Astrocyte (in vitro differentiated cells and primary cell): Measurements from ENCODE around the gene PSMB1. TPM values are rescaled to one million over a fixed set of nuclear protein-coding genes. Genes with fewer than 3 reads are reported as not detected.

ENCODE experiments used
- DNase-seq: peaks from one replicate; pipeline ENCODE4 v3.0.0-alpha.2; 2010; ENCODE audit warnings: low read depth
- FAIRE-seq: peaks from 2 replicates; lab custom pipeline; 2011; peaks lifted over from hg19 to GRCh38; lab: Jason Lieb, UNC
- H2AFZ ChIP-seq: 2 replicates; pipeline ENCODE4 v1.6.0; 2012; ENCODE audit warnings: low read depth, low read length, inconsistent platforms
- H3K27ac ChIP-seq: 2 replicates; pipeline ENCODE4 v1.5.1; 2011; ENCODE audit warnings: low read depth, low read length, inconsistent platforms
- H3K27me3 ChIP-seq: 2 replicates; pipeline ENCODE4 v1.6.0; 2011; ENCODE audit warnings: low read length, inconsistent platforms; ENCODE audit not compliant: insufficient read depth
- H3K36me3 ChIP-seq: 2 replicates; pipeline ENCODE4 v1.5.1; 2011; ENCODE audit warnings: low read length, inconsistent platforms; ENCODE audit not compliant: insufficient read depth
- H3K4me1 ChIP-seq: 2 replicates; pipeline ENCODE4 v1.5.1; 2011; ENCODE audit warnings: low read length, inconsistent platforms; ENCODE audit not compliant: insufficient read depth
- H3K4me2 ChIP-seq: 2 replicates; pipeline ENCODE4 v1.6.0; 2012; ENCODE audit warnings: low read length, inconsistent platforms
- H3K4me3 ChIP-seq: 2 replicates; pipeline ENCODE4 v1.5.1; 2011; ENCODE audit warnings: low read depth, mild to moderate bottlenecking, low read length, inconsistent platforms; ENCODE audit not compliant: insufficient read depth
- H3K79me2 ChIP-seq: 2 replicates; pipeline ENCODE4 v1.6.0; 2012; ENCODE audit warnings: mild to moderate bottlenecking, low read length, inconsistent platforms; ENCODE audit not compliant: insufficient read depth
- H3K9ac ChIP-seq: 2 replicates; pipeline ENCODE4 v1.6.0; 2012; ENCODE audit warnings: mild to moderate bottlenecking, low read length, inconsistent platforms
- H3K9me3 ChIP-seq: 2 replicates; pipeline ENCODE4 v1.5.1; 2012; ENCODE audit warnings: low read depth, mild to moderate bottlenecking, low read length, inconsistent platforms; ENCODE audit not compliant: insufficient read depth
- H4K20me1 ChIP-seq: 2 replicates; pipeline ENCODE4 v1.6.0; 2012; ENCODE audit warnings: low read length, inconsistent platforms; ENCODE audit not compliant: insufficient read depth
- H3K27ac Mint-ChIP-seq: one replicate; pipeline ENCODE4 v1.8.0; 2021; ENCODE audit warnings: mild to moderate bottlenecking, mixed read lengths; ENCODE audit not compliant: unreplicated experiment
- H3K27me3 Mint-ChIP-seq: one replicate; pipeline ENCODE4 v1.8.0; 2021; ENCODE audit warnings: low read depth, mixed read lengths; ENCODE audit not compliant: unreplicated experiment
- H3K36me3 Mint-ChIP-seq: one replicate; pipeline ENCODE4 v1.8.0; 2021; ENCODE audit warnings: low read depth, mixed read lengths; ENCODE audit not compliant: unreplicated experiment
- H3K4me1 Mint-ChIP-seq: one replicate; pipeline ENCODE4 v1.8.0; 2021; ENCODE audit warnings: low read depth, mixed read lengths; ENCODE audit not compliant: unreplicated experiment
- H3K4me3 Mint-ChIP-seq: one replicate; pipeline ENCODE4 v1.8.0; 2021; ENCODE audit warnings: mild to moderate bottlenecking, moderate library complexity, mixed read lengths; ENCODE audit not compliant: unreplicated experiment
- H3K9me3 Mint-ChIP-seq: one replicate; pipeline ENCODE4 v1.8.0; 2021; ENCODE audit warnings: mild to moderate bottlenecking, mixed read lengths; ENCODE audit not compliant: unreplicated experiment
- EZH2 ChIP-seq: IDR thresholded peaks from 2 replicates; pipeline ENCODE4 v1.6.1; 2012; ENCODE audit warnings: mild to moderate bottlenecking, low read length, inconsistent platforms; ENCODE audit not compliant: insufficient read depth
- total RNA-seq: library from RNA; stranded (reverse); gene quantifications from 2 replicates; pipeline ENCODE4 v1.2.1, GENCODE V29; 2021
- TF ChIP-seq, protein P1 (sequence below): IDR thresholded peaks from 2 replicates; pipeline ENCODE4 v1.5.1; 2011; ENCODE audit warnings: low read depth, mild to moderate bottlenecking, inconsistent platforms, low read length, moderate library complexity; ENCODE audit not compliant: insufficient read depth

Gene PSMB1
- total RNA-seq, 1 donor from 2014 or later: 192 TPM

- no peak for TF ChIP-seq EZH2
- TF ChIP-seq, protein P1, sequence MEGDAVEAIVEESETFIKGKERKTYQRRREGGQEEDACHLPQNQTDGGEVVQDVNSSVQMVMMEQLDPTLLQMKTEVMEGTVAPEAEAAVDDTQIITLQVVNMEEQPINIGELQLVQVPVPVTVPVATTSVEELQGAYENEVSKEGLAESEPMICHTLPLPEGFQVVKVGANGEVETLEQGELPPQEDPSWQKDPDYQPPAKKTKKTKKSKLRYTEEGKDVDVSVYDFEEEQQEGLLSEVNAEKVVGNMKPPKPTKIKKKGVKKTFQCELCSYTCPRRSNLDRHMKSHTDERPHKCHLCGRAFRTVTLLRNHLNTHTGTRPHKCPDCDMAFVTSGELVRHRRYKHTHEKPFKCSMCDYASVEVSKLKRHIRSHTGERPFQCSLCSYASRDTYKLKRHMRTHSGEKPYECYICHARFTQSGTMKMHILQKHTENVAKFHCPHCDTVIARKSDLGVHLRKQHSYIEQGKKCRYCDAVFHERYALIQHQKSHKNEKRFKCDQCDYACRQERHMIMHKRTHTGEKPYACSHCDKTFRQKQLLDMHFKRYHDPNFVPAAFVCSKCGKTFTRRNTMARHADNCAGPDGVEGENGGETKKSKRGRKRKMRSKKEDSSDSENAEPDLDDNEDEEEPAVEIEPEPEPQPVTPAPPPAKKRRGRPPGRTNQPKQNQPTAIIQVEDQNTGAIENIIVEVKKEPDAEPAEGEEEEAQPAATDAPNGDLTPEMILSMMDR: no peak
- Histone ChIP-seq H3K27ac (no peak overlapping the region), H3K4me2 (no peak overlapping the region), H3K4me1 (no peaks in the 10 kb centered on the region), H3K4me3 (no peak overlapping the region), H4K20me1 (no peaks in the 10 kb centered on the region), H3K27me3 (no peaks in the 10 kb centered on the region), H3K79me2 (no peaks in the 10 kb centered on the region), H3K9ac (no peak overlapping the region), H3K9me3 (no peaks in the 10 kb centered on the region), H3K36me3 (no peaks in the 10 kb centered on the region), H2AFZ (no peak overlapping the region)
- Mint-ChIP-seq H3K9me3 (peaks cover 8% of the 10 kb centered on the region), H3K36me3 (peaks cover under 1% of the 10 kb centered on the region), H3K4me3 (no peak overlapping the region), H3K4me1 (no peaks in the 10 kb centered on the region), H3K27ac (no peak overlapping the region), H3K27me3 (peaks cover 11% of the 10 kb centered on the region)
- no peak for DNase-seq
- FAIRE-seq: no peak
Observed at GRCh38 chr6:170485159-170485558, 67.9 kb downstream of the PSMB1 start.

Other genes with a start within 250 kb of the PSMB1 start
- 29.6 and 29.8 TPM in 2 replicates for gene FAM120B, start 246.5 kb downstream of the PSMB1 start, total RNA-seq
- gene TBP, start 1.1 kb upstream of the PSMB1 start, total RNA-seq: 14.2 and 19.3 TPM in 2 replicates
- 60.2 and 68.4 TPM in 2 replicates for gene PDCD2, start 31.3 kb upstream of the PSMB1 start, total RNA-seq